ENCODE measurements around the gene TRIM43B.
"Not testable (repeated sequence)": the region's sequence is repeated elsewhere in the genome, so short reads cannot be mapped to it uniquely, and the experiment has no call there.

DNA sequence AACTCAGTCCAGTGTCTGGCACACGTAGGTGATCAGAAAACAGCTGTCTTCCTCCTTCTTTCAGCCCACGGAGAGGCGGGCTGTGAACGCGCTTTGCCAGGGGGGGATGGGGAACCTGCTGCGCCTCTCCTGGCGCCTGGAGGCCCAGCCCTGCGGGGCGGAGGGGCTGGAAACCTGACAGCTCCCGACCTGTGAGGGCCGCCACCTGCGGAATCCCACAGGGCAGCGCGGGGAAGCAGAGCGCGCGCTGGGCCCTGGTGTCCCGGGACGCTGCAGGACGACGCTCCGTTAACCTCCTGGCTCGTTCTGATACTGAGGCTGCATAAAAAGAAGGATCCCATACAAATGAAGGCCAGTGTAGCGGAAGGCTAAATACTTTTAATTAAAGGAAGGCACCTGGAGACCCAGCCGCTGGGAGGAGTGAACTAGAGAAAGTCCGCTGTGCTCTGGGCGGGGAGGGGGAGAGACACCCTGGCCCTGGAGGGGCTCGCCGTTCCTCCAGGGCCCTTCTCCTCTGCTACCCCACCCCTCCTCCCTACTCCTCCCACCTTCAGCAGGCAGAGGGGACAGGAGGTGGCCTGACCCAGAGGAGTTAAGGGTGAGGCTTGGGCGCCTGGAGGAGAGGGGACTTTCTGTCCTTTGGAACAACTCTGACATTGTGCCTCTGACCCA, 57.2 kb downstream of the TRIM43B start:
- TF ChIP-seq, protein P1, sequence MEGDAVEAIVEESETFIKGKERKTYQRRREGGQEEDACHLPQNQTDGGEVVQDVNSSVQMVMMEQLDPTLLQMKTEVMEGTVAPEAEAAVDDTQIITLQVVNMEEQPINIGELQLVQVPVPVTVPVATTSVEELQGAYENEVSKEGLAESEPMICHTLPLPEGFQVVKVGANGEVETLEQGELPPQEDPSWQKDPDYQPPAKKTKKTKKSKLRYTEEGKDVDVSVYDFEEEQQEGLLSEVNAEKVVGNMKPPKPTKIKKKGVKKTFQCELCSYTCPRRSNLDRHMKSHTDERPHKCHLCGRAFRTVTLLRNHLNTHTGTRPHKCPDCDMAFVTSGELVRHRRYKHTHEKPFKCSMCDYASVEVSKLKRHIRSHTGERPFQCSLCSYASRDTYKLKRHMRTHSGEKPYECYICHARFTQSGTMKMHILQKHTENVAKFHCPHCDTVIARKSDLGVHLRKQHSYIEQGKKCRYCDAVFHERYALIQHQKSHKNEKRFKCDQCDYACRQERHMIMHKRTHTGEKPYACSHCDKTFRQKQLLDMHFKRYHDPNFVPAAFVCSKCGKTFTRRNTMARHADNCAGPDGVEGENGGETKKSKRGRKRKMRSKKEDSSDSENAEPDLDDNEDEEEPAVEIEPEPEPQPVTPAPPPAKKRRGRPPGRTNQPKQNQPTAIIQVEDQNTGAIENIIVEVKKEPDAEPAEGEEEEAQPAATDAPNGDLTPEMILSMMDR (IDR thresholded peaks at IDR 0.05), result not testable (repeated sequence)
- TF ChIP-seq POLR2A (IDR thresholded peaks at IDR 0.05), result not testable (repeated sequence)

All from esophagus squamous epithelium (tissue), 4 donors.